DMS53 (cell line): Measurements from ENCODE around the gene FNIP1.
"Not testable (repeated sequence)": the region's sequence is repeated elsewhere in the genome, so short reads cannot be mapped to it uniquely, and the experiment has no call there.

ENCODE experiments used
- DNase-seq: peaks from one replicate; lab custom pipeline; 2025; lab: John Stamatoyannopoulos, UW

FNIP1 gene

GRCh38 chr5:131749723-131750470 is 46.9 kb downstream of the FNIP1 start:
- no peak for DNase-seq

GRCh38 chr5:131749138-131749537 is 47.7 kb downstream of the FNIP1 start:
- DNase-seq: peak; percentile 5

- no peak for DNase-seq
These were observed 49.4 kb downstream of the FNIP1 start for GRCh38 chr5:131747180-131748105.

GRCh38 chr5:131746423-131746822 is 50.4 kb downstream of the FNIP1 start:
- no peak for DNase-seq

- no peak for DNase-seq
These were observed 51.1 kb downstream of the FNIP1 start for GRCh38 chr5:131745703-131746102.

- DNase-seq: no peak
These were observed 51.7 kb downstream of the FNIP1 start for GRCh38 chr5:131745155-131745554.

GRCh38 chr5:131740477-131740876 is 56.3 kb downstream of the FNIP1 start:
- no peak for DNase-seq

GRCh38 chr5:131735393-131735792 is 61.4 kb downstream of the FNIP1 start:
- no peak for DNase-seq

- not testable (repeated sequence) for DNase-seq
These were observed 61.9 kb downstream of the FNIP1 start for GRCh38 chr5:131734939-131735338.

- not testable (repeated sequence) for DNase-seq
These were observed 67.5 kb downstream of the FNIP1 start for GRCh38 chr5:131729292-131729691.

- not testable (repeated sequence) for DNase-seq
These were observed 72.7 kb downstream of the FNIP1 start for GRCh38 chr5:131724089-131724488.

GRCh38 chr5:131720714-131721113 is 76.1 kb downstream of the FNIP1 start:
- no peak for DNase-seq

- no peak for DNase-seq
These were observed 77.3 kb downstream of the FNIP1 start for GRCh38 chr5:131719564-131719963.

GRCh38 chr5:131718487-131719014 is 78.3 kb downstream of the FNIP1 start:
- DNase-seq: no peak

- not testable (repeated sequence) for DNase-seq
These were observed 79.7 kb downstream of the FNIP1 start for GRCh38 chr5:131717164-131717563.

GRCh38 chr5:131716650-131717049 is 80.2 kb downstream of the FNIP1 start:
- no peak for DNase-seq

- no peak for DNase-seq
These were observed 86.4 kb downstream of the FNIP1 start for GRCh38 chr5:131710391-131710790.

- no peak for DNase-seq
These were observed 87.8 kb downstream of the FNIP1 start for GRCh38 chr5:131709043-131709442.

GRCh38 chr5:131706281-131706680 is 90.5 kb downstream of the FNIP1 start:
- no peak for DNase-seq

- no peak for DNase-seq
These were observed 101.9 kb downstream of the FNIP1 start for GRCh38 chr5:131694926-131695325.

- no peak for DNase-seq
These were observed 102.9 kb downstream of the FNIP1 start for GRCh38 chr5:131693894-131694293.

GRCh38 chr5:131685516-131686171 is 111.2 kb downstream of the FNIP1 start:
- DNase-seq: no peak
